ENCODE data around the gene ENOX1. TPM values are rescaled to one million over a fixed set of nuclear protein-coding genes. Genes with fewer than 3 reads are reported as not detected.

The ENOX1 gene
- total and polyA plus RNA-seq, 7 donors, result 0.23 to 20.2 (median 11.1) TPM

- TF ChIP-seq POLR2A (IDR thresholded peaks at IDR 0.05), result no peak
- TF ChIP-seq POLR2AphosphoS5 (IDR thresholded peaks at IDR 0.05), result no peak
- no peak for TF ChIP-seq EP300 (IDR thresholded peaks at IDR 0.05)
- TF ChIP-seq, protein P1, sequence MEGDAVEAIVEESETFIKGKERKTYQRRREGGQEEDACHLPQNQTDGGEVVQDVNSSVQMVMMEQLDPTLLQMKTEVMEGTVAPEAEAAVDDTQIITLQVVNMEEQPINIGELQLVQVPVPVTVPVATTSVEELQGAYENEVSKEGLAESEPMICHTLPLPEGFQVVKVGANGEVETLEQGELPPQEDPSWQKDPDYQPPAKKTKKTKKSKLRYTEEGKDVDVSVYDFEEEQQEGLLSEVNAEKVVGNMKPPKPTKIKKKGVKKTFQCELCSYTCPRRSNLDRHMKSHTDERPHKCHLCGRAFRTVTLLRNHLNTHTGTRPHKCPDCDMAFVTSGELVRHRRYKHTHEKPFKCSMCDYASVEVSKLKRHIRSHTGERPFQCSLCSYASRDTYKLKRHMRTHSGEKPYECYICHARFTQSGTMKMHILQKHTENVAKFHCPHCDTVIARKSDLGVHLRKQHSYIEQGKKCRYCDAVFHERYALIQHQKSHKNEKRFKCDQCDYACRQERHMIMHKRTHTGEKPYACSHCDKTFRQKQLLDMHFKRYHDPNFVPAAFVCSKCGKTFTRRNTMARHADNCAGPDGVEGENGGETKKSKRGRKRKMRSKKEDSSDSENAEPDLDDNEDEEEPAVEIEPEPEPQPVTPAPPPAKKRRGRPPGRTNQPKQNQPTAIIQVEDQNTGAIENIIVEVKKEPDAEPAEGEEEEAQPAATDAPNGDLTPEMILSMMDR (IDR thresholded peaks at IDR 0.05), result no peak
- intact Hi-C loops (cut with DNase I), result no loop called here
- no peak overlapping the region for H3K4me3 ChIP-seq
- peaks cover 0 to 53% (median 19%) of the 10 kb centered on the region in 4 donors for H3K4me1 ChIP-seq
- no peak overlapping the region for H3K27ac ChIP-seq
- 93 to 95% methylated on average over 4 of the region's 4 CpGs for WGBS, 2 donors
- H3K9me3 ChIP-seq, result no peaks in the 10 kb centered on the region
- no peaks in the 10 kb centered on the region for H3K27me3 ChIP-seq
- H3K36me3 ChIP-seq, result no peaks in the 10 kb centered on the region
- DNase-seq, result no peak
Observed at GRCh38 chr13:43561081-43561480, 225.7 kb downstream of the ENOX1 start.

- Histone ChIP-seq H3K4me3 (no peak overlapping the region), H3K4me1 (peaks cover 0 to 32% (median 16%) of the 10 kb centered on the region in 4 donors), H3K36me3 (no peaks in the 10 kb centered on the region), H3K27me3 (no peaks in the 10 kb centered on the region), H3K27ac (peak overlapping the region in 2 of 4 donors; percentile 33 to 44), H3K9me3 (no peaks in the 10 kb centered on the region)
- intact Hi-C loops (cut with DNase I), result no loop called here
- 75 to 83% methylated on average over 1 of the region's 1 CpG for WGBS, 2 donors
- DNase-seq, result no peak
- TF ChIP-seq, protein P1 (IDR thresholded peaks at IDR 0.05), result no peak
- TF ChIP-seq POLR2AphosphoS5 (IDR thresholded peaks at IDR 0.05), result no peak
- TF ChIP-seq EP300 (IDR thresholded peaks at IDR 0.05), result no peak
- TF ChIP-seq POLR2A (IDR thresholded peaks at IDR 0.05), result no peak
Observed at GRCh38 chr13:43558939-43559338, 227.8 kb downstream of the ENOX1 start.

GRCh38 chr13:43558326-43558725, 228.4 kb downstream of the ENOX1 start:
- Histone ChIP-seq H3K9me3 (no peaks in the 10 kb centered on the region), H3K4me3 (no peak overlapping the region), H3K27ac (peak overlapping the region in 2 of 4 donors; percentile 33 to 44), H3K36me3 (no peaks in the 10 kb centered on the region), H3K4me1 (peaks cover 0 to 37% (median 18%) of the 10 kb centered on the region in 4 donors), H3K27me3 (no peaks in the 10 kb centered on the region)
- no peak for DNase-seq
- WGBS, 2 donors, result 75 to 80% methylated on average over 1 of the region's 1 CpG
- intact Hi-C loops (cut with DNase I), result no loop called here
- TF ChIP-seq POLR2A (IDR thresholded peaks at IDR 0.05), result no peak
- TF ChIP-seq, protein P1 (IDR thresholded peaks at IDR 0.05), result no peak
- no peak for TF ChIP-seq EP300 (IDR thresholded peaks at IDR 0.05)
- no peak for TF ChIP-seq POLR2AphosphoS5 (IDR thresholded peaks at IDR 0.05)

- TF ChIP-seq EP300 (IDR thresholded peaks at IDR 0.05), result no peak
- no peak for TF ChIP-seq POLR2AphosphoS5 (IDR thresholded peaks at IDR 0.05)
- TF ChIP-seq POLR2A (IDR thresholded peaks at IDR 0.05), result no peak
- TF ChIP-seq, protein P1 (IDR thresholded peaks at IDR 0.05), result no peak
- DNase-seq, result no peak
- intact Hi-C loops (cut with DNase I), result no loop called here
- H3K9me3 ChIP-seq, result no peaks in the 10 kb centered on the region
- no peak overlapping the region for H3K4me3 ChIP-seq
- H3K27me3 ChIP-seq, result no peaks in the 10 kb centered on the region
- WGBS, 2 donors, result 91 to 95% methylated on average over 2 of the region's 2 CpGs
- H3K4me1 ChIP-seq, result peaks cover 0 to 34% (median 19%) of the 10 kb centered on the region in 4 donors
- no peaks in the 10 kb centered on the region for H3K36me3 ChIP-seq
- no peak overlapping the region for H3K27ac ChIP-seq
Observed at GRCh38 chr13:43555667-43556066, 231.1 kb downstream of the ENOX1 start.

GRCh38 chr13:43551897-43552456, 234.8 kb downstream of the ENOX1 start:
- H3K27me3 ChIP-seq, result no peaks in the 10 kb centered on the region
- WGBS, 2 donors, result 87 to 89% methylated on average over 3 of the region's 3 CpGs
- TF ChIP-seq POLR2AphosphoS5 (IDR thresholded peaks at IDR 0.05) (no peak), POLR2A (IDR thresholded peaks at IDR 0.05) (no peak), EP300 (IDR thresholded peaks at IDR 0.05) (no peak)
- TF ChIP-seq, protein P1 (IDR thresholded peaks at IDR 0.05), result no peak
- H3K9me3 ChIP-seq, result no peaks in the 10 kb centered on the region
- H3K4me3 ChIP-seq, result no peak overlapping the region
- H3K27ac ChIP-seq, result no peak overlapping the region
- no peak for DNase-seq
- H3K36me3 ChIP-seq, result no peaks in the 10 kb centered on the region
- intact Hi-C loops (cut with DNase I), result no loop called here
- H3K4me1 ChIP-seq, result peaks cover 0 to 18% (median 5%) of the 10 kb centered on the region in 4 donors
